ENCODE data around the gene KDELR1. TPM values are rescaled to one million over a fixed set of nuclear protein-coding genes. Genes with fewer than 3 reads are reported as not detected.
A peak's percentile ranks its signal among the peaks of the same experiment; 100 is the strongest.

Gene KDELR1
- total and polyA plus RNA-seq, 8 donors: 159 to 187 (median 165) TPM

GRCh38 chr19:48403606-48404005 is 12.3 kb upstream of the KDELR1 start:
- intact Hi-C loops (cut with DNase I): no loop called here
- Histone ChIP-seq H3K27me3 (peaks cover 0 to 24% of the 10 kb centered on the region in 2 donors), H3K27ac (no peak overlapping the region), H3K9me3 (no peaks in the 10 kb centered on the region), H3K4me3 (no peak overlapping the region), H3K36me3 (no peaks in the 10 kb centered on the region), H3K4me1 (peaks cover 0 to 6% of the 10 kb centered on the region in 2 donors)
- no peak for TF ChIP-seq CTCF (IDR thresholded peaks at IDR 0.05)
- DNase-seq (no peak), ATAC-seq (peak; percentile 48)

GRCh38 chr19:48401287-48401686 is 9.9 kb upstream of the KDELR1 start:
- H3K36me3 ChIP-seq: no peaks in the 10 kb centered on the region
- H3K4me3 ChIP-seq: no peak overlapping the region
- no peaks in the 10 kb centered on the region for H3K9me3 ChIP-seq
- ATAC-seq: no peak
- H3K27ac ChIP-seq: no peak overlapping the region
- intact Hi-C loops (cut with DNase I): no loop called here
- no peak for TF ChIP-seq CTCF (IDR thresholded peaks at IDR 0.05)
- H3K4me1 ChIP-seq: peaks cover 0 to 22% of the 10 kb centered on the region in 2 donors
- DNase-seq: no peak
- H3K27me3 ChIP-seq: peaks cover 13 to 38% of the 10 kb centered on the region in 2 donors

- peaks cover 24 to 42% of the 10 kb centered on the region in 2 donors for H3K27me3 ChIP-seq
- no peaks in the 10 kb centered on the region for H3K9me3 ChIP-seq
- H3K27ac ChIP-seq: no peak overlapping the region
- H3K36me3 ChIP-seq: no peaks in the 10 kb centered on the region
- DNase-seq: no peak
- TF ChIP-seq CTCF (IDR thresholded peaks at IDR 0.05): no peak
- peak; percentile 44 for ATAC-seq
- peaks cover 0 to 22% of the 10 kb centered on the region in 2 donors for H3K4me1 ChIP-seq
- intact Hi-C loops (cut with DNase I): no loop called here
- H3K4me3 ChIP-seq: no peak overlapping the region
Measured at GRCh38 chr19:48400018-48400742, 8.8 kb upstream of the KDELR1 start.

GRCh38 chr19:48398375-48399235 is 7.3 kb upstream of the KDELR1 start:
- Histone ChIP-seq H3K4me1 (peaks cover 0 to 34% of the 10 kb centered on the region in 2 donors), H3K4me3 (peak overlapping the region; percentile 11 to 36), H3K36me3 (no peaks in the 10 kb centered on the region), H3K9me3 (no peaks in the 10 kb centered on the region), H3K27ac (no peak overlapping the region), H3K27me3 (peaks cover 40 to 53% of the 10 kb centered on the region in 2 donors)
- ATAC-seq (peak; percentile 82), DNase-seq (peak in 3 of 4 donors; percentile 62 to 94 (median 83))
- intact Hi-C loops (cut with DNase I): no loop called here
- TF ChIP-seq CTCF (IDR thresholded peaks at IDR 0.05): no peak

GRCh38 chr19:48398102-48398374 is 6.7 kb upstream of the KDELR1 start:
- Histone ChIP-seq H3K4me3 (peak overlapping the region in 1 of 2 donors; percentile 36), H3K4me1 (peaks cover 0 to 37% of the 10 kb centered on the region in 2 donors), H3K9me3 (no peaks in the 10 kb centered on the region), H3K27me3 (peaks cover 44 to 59% of the 10 kb centered on the region in 2 donors), H3K27ac (no peak overlapping the region), H3K36me3 (no peaks in the 10 kb centered on the region)
- DNase-seq (no peak), ATAC-seq (no peak)
- TF ChIP-seq CTCF (IDR thresholded peaks at IDR 0.05): no peak
- intact Hi-C loops (cut with DNase I): no loop called here
